ENCODE data around the gene MATCAP1. TPM values are rescaled to one million over a fixed set of nuclear protein-coding genes. Genes with fewer than 3 reads are reported as not detected.
A peak's percentile ranks its signal among the peaks of the same experiment; 100 is the strongest.

The MATCAP1 gene
- total and polyA plus RNA-seq, 2 of the 13 experiments (the other 11 are each of a cell fraction or from before 2014, with no cell fraction given): 11.2 to 24.5 TPM

GRCh38 chr16:67166598-67167168 is 17.1 kb downstream of the MATCAP1 start:
- DNase-seq (ENCODE audit: low spot score) (no peak), FAIRE-seq (no peak), ATAC-seq (no peak)
- ChIA-PET POLR2A (no interaction called here), CTCF (ENCODE audit: low intra/inter-chr PET ratio, low total read pairs) (no interaction called here)
- in situ Hi-C loops (cut with HindIII; ENCODE audit: extremely low pct_ligation_motif_present, low pct_unique_long_range_greater_than_20kb): no loop called here
- H3K79me2 ChIP-seq (ENCODE audit: insufficient read depth, low read length): no peaks in the 10 kb centered on the region
- H3K4me2 ChIP-seq (ENCODE audit: low read depth, low read length): no peak overlapping the region
- intact Hi-C loops (cut with micrococcal nuclease; ENCODE audit: unreplicated experiment): no loop called here
- H3K4me1 ChIP-seq (ENCODE audit: insufficient read depth, low read length): peaks cover 49% of the 10 kb centered on the region
- H3K4me3 ChIP-seq (replicated peaks in 1 of 3; ENCODE audit: insufficient read depth in 1 of 3, low read depth in 2 of 3, low read length in 3 of 3): no peak overlapping the region; a peak in 1 of 6 replicates
- H3K9ac ChIP-seq (ENCODE audit: insufficient read depth, low read depth, low read length): no peak overlapping the region
- no peaks in the 10 kb centered on the region for H4K20me1 ChIP-seq (ENCODE audit: insufficient read depth, low read length)
- peaks cover 9 to 40% of the 10 kb centered on the region in 2 experiments for H3K27me3 ChIP-seq (ENCODE audit: control insufficient read depth in 1 of 2, insufficient read depth in 2 of 2, low read length in 2 of 2)
- no peak for TF ChIP-seq ZNF556 (CRISPR knock-in tag; IDR thresholded peaks at IDR 0.05; ENCODE audit: borderline replicate concordance)
- TF ChIP-seq NCOA2 (CRISPR knock-in tag; IDR thresholded peaks at IDR 0.05): no peak
- no peak for TF ChIP-seq ZNF468 (CRISPR knock-in tag; IDR thresholded peaks at IDR 0.05)
- no peak for TF ChIP-seq RBFOX2 (IDR thresholded peaks at IDR 0.05; ENCODE audit: low read depth, low read length)
- TF ChIP-seq CTCF (CRISPR knock-in tag; IDR thresholded peaks at IDR 0.05): peak; percentile 21; the same call in 1 of the 2 replicates
- TF ChIP-seq, protein P1, sequence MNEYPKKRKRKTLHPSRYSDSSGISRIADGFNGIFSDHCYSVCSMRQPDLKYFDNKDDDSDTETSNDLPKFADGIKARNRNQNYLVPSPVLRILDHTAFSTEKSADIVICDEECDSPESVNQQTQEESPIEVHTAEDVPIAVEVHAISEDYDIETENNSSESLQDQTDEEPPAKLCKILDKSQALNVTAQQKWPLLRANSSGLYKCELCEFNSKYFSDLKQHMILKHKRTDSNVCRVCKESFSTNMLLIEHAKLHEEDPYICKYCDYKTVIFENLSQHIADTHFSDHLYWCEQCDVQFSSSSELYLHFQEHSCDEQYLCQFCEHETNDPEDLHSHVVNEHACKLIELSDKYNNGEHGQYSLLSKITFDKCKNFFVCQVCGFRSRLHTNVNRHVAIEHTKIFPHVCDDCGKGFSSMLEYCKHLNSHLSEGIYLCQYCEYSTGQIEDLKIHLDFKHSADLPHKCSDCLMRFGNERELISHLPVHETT (CRISPR knock-in tag; conservative IDR thresholded peaks at IDR 0.05): no peak
- no peak for TF ChIP-seq ZNF383 (CRISPR knock-in tag; IDR thresholded peaks at IDR 0.05; ENCODE audit: borderline replicate concordance)
- no peak for TF ChIP-seq CENPX (CRISPR knock-in tag; IDR thresholded peaks at IDR 0.05)
- TF ChIP-seq ZNF687 (CRISPR knock-in tag; IDR thresholded peaks at IDR 0.05): peak; percentile 30; the same call in 1 of the 2 replicates
- no peak for TF ChIP-seq GABPA (IDR thresholded peaks at IDR 0.05; ENCODE audit: low read depth, low read length)
- TF ChIP-seq GABPA (CRISPR knock-in tag; IDR thresholded peaks at IDR 0.05; ENCODE audit: low read depth): no peak
- no peak for TF ChIP-seq RELA (CRISPR knock-in tag; IDR thresholded peaks at IDR 0.05)
- no peak for TF ChIP-seq ZNF18 (CRISPR knock-in tag; IDR thresholded peaks at IDR 0.05; ENCODE audit: insufficient replicate concordance)
- peak; percentile 28; the same call in 1 of the 2 replicates for TF ChIP-seq ZFX (CRISPR knock-in tag; IDR thresholded peaks at IDR 0.05; ENCODE audit: low read depth)
- no TSS peak for BruUV-seq (replicated peaks)
- H2AFZ ChIP-seq (ENCODE audit: low read length): no peak overlapping the region
- H3K36me3 ChIP-seq (replicated peaks in 1 of 2; ENCODE audit: control insufficient read depth in 1 of 2, insufficient read depth in 2 of 2, low read length in 2 of 2): no peaks in the 10 kb centered on the region
- H3K27ac ChIP-seq (ENCODE audit: extremely low read length, insufficient read depth, low read length): no peak overlapping the region
- no peaks in the 10 kb centered on the region for H3K9me3 ChIP-seq (ENCODE audit: low read length)
- 34% methylated on average over 5 of the region's 5 CpGs for WGBS (ENCODE audit: low lambda C conversion rate)

Measured in HepG2 (cell line).